ENCODE data around the gene CAMK4.
"Not testable (repeated sequence)": the region's sequence is repeated elsewhere in the genome, so short reads cannot be mapped to it uniquely, and the experiment has no call there.

The CAMK4 gene

GRCh38 chr5:111386832-111387162 lies 162.6 kb downstream of the CAMK4 start:
- no peak for DNase-seq

GRCh38 chr5:111387361-111387760 lies 163.2 kb downstream of the CAMK4 start:
- no peak for DNase-seq

GRCh38 chr5:111389390-111390082 lies 165.4 kb downstream of the CAMK4 start:
- no peak for DNase-seq

- DNase-seq = no peak
These were observed 168.0 kb downstream of the CAMK4 start for GRCh38 chr5:111392181-111392580.

GRCh38 chr5:111394586-111394985 lies 170.4 kb downstream of the CAMK4 start:
- no peak for DNase-seq

GRCh38 chr5:111398013-111398412 lies 173.8 kb downstream of the CAMK4 start:
- DNase-seq = no peak

- no peak for DNase-seq
These were observed 174.9 kb downstream of the CAMK4 start for GRCh38 chr5:111399113-111399512.

- DNase-seq = no peak
These were observed 177.7 kb downstream of the CAMK4 start for GRCh38 chr5:111401906-111402305.

GRCh38 chr5:111404270-111404769 lies 180.1 kb downstream of the CAMK4 start:
- DNase-seq = no peak

- no peak for DNase-seq
These were observed 183.4 kb downstream of the CAMK4 start for GRCh38 chr5:111407562-111407961.

- no peak for DNase-seq
These were observed 184.6 kb downstream of the CAMK4 start for GRCh38 chr5:111408817-111409216.

- DNase-seq = not testable (repeated sequence)
These were observed 185.1 kb downstream of the CAMK4 start for GRCh38 chr5:111409266-111409665.

- not testable (repeated sequence) for DNase-seq
These were observed 185.9 kb downstream of the CAMK4 start for GRCh38 chr5:111410067-111410466.

GRCh38 chr5:111411301-111411700 lies 187.1 kb downstream of the CAMK4 start:
- no peak for DNase-seq

- DNase-seq = no peak
These were observed 188.4 kb downstream of the CAMK4 start for GRCh38 chr5:111412593-111412992.

GRCh38 chr5:111415053-111415452 lies 190.9 kb downstream of the CAMK4 start:
- DNase-seq = no peak

GRCh38 chr5:111422245-111422644 lies 198.1 kb downstream of the CAMK4 start:
- DNase-seq = no peak

- DNase-seq = no peak
These were observed 198.8 kb downstream of the CAMK4 start for GRCh38 chr5:111422747-111423720.

GRCh38 chr5:111425205-111425604 lies 201.0 kb downstream of the CAMK4 start:
- no peak for DNase-seq

GRCh38 chr5:111427762-111428161 lies 203.6 kb downstream of the CAMK4 start:
- no peak for DNase-seq

- no peak for DNase-seq
These were observed 208.8 kb downstream of the CAMK4 start for GRCh38 chr5:111432883-111433536.

- DNase-seq = no peak
These were observed 210.6 kb downstream of the CAMK4 start for GRCh38 chr5:111434800-111435199.

GRCh38 chr5:111439473-111440075 lies 215.4 kb downstream of the CAMK4 start:
- DNase-seq = no peak
